ENCODE measurements around the gene CDX1.

The CDX1 gene

GRCh38 chr5:150157168-150157567 is 9.4 kb upstream of the CDX1 start:
- Histone ChIP-seq H3K4me1 (ENCODE audit: control insufficient read depth, insufficient read depth, low read length, unreplicated experiment) (peaks cover 66% of the 10 kb centered on the region), H2AFZ (ENCODE audit: low read length, unreplicated experiment) (no peak overlapping the region), H3K27me3 (ENCODE audit: insufficient read depth, low read length) (no peaks in the 10 kb centered on the region), H3K79me2 (ENCODE audit: control insufficient read depth, insufficient read depth, low read length, unreplicated experiment) (peaks cover 18% of the 10 kb centered on the region), H3K36me3 (ENCODE audit: insufficient read depth, low read length) (no peaks in the 10 kb centered on the region), H3K27ac (ENCODE audit: low read depth, low read length) (no peak overlapping the region), H3K4me3 (ENCODE audit: low read depth, low read length) (no peak overlapping the region)

GRCh38 chr5:150158170-150158949 is 8.2 kb upstream of the CDX1 start:
- Histone ChIP-seq H3K4me1 (ENCODE audit: control insufficient read depth, insufficient read depth, low read length, unreplicated experiment) (peaks cover 58% of the 10 kb centered on the region), H2AFZ (ENCODE audit: low read length, unreplicated experiment) (peak overlapping the region; percentile 19), H3K27me3 (ENCODE audit: insufficient read depth, low read length) (no peaks in the 10 kb centered on the region), H3K27ac (ENCODE audit: low read depth, low read length) (peak overlapping the region; percentile 52), H3K36me3 (ENCODE audit: insufficient read depth, low read length) (no peaks in the 10 kb centered on the region), H3K79me2 (ENCODE audit: control insufficient read depth, insufficient read depth, low read length, unreplicated experiment) (peaks cover 16% of the 10 kb centered on the region), H3K4me3 (ENCODE audit: low read depth, low read length) (peak overlapping the region; percentile 11; the same call in 1 of the 2 replicates)

- H3K4me3 ChIP-seq (ENCODE audit: low read depth, low read length) = no peak overlapping the region
- H3K4me1 ChIP-seq (ENCODE audit: control insufficient read depth, insufficient read depth, low read length, unreplicated experiment) = peaks cover 57% of the 10 kb centered on the region
- H3K27ac ChIP-seq (ENCODE audit: low read depth, low read length) = peak overlapping the region; percentile 52
- H2AFZ ChIP-seq (ENCODE audit: low read length, unreplicated experiment) = no peak overlapping the region
- H3K36me3 ChIP-seq (ENCODE audit: insufficient read depth, low read length) = no peaks in the 10 kb centered on the region
- H3K79me2 ChIP-seq (ENCODE audit: control insufficient read depth, insufficient read depth, low read length, unreplicated experiment) = peaks cover 10% of the 10 kb centered on the region
- H3K27me3 ChIP-seq (ENCODE audit: insufficient read depth, low read length) = no peaks in the 10 kb centered on the region
These were observed 7.5 kb upstream of the CDX1 start for GRCh38 chr5:150159031-150159430.

- peaks cover 62% of the 10 kb centered on the region for H3K4me1 ChIP-seq (ENCODE audit: control insufficient read depth, insufficient read depth, low read length, unreplicated experiment)
- H2AFZ ChIP-seq (ENCODE audit: low read length, unreplicated experiment) = no peak overlapping the region
- H3K79me2 ChIP-seq (ENCODE audit: control insufficient read depth, insufficient read depth, low read length, unreplicated experiment) = peaks cover 3% of the 10 kb centered on the region
- peak overlapping the region; percentile 56 for H3K27ac ChIP-seq (ENCODE audit: low read depth, low read length)
- H3K4me3 ChIP-seq (ENCODE audit: low read depth, low read length) = no peak overlapping the region
- no peaks in the 10 kb centered on the region for H3K27me3 ChIP-seq (ENCODE audit: insufficient read depth, low read length)
- H3K36me3 ChIP-seq (ENCODE audit: insufficient read depth, low read length) = no peaks in the 10 kb centered on the region
These were observed 6.8 kb upstream of the CDX1 start for GRCh38 chr5:150159741-150160179.

GRCh38 chr5:150160448-150161081 is 6.0 kb upstream of the CDX1 start:
- Histone ChIP-seq H2AFZ (ENCODE audit: low read length, unreplicated experiment) (no peak overlapping the region), H3K27ac (ENCODE audit: low read depth, low read length) (peak overlapping the region; percentile 56)

GRCh38 chr5:150161242-150162141 is 5.1 kb upstream of the CDX1 start:
- H3K4me3 ChIP-seq (ENCODE audit: low read depth, low read length) = no peak overlapping the region
- no peaks in the 10 kb centered on the region for H3K79me2 ChIP-seq (ENCODE audit: control insufficient read depth, insufficient read depth, low read length, unreplicated experiment)
- H3K27me3 ChIP-seq (ENCODE audit: insufficient read depth, low read length) = no peaks in the 10 kb centered on the region
- H3K4me1 ChIP-seq (ENCODE audit: control insufficient read depth, insufficient read depth, low read length, unreplicated experiment) = peaks cover 60% of the 10 kb centered on the region
- H3K27ac ChIP-seq (ENCODE audit: low read depth, low read length) = no peak overlapping the region
- H2AFZ ChIP-seq (ENCODE audit: low read length, unreplicated experiment) = no peak overlapping the region
- H3K36me3 ChIP-seq (ENCODE audit: insufficient read depth, low read length) = no peaks in the 10 kb centered on the region

More at GRCh38 chr5:150160448-150161081, 6.0 kb upstream of the CDX1 start:
- peaks cover 64% of the 10 kb centered on the region for H3K4me1 ChIP-seq (ENCODE audit: control insufficient read depth, insufficient read depth, low read length, unreplicated experiment)
- no peaks in the 10 kb centered on the region for H3K79me2 ChIP-seq (ENCODE audit: control insufficient read depth, insufficient read depth, low read length, unreplicated experiment)
- H3K36me3 ChIP-seq (ENCODE audit: insufficient read depth, low read length) = no peaks in the 10 kb centered on the region
- H3K27me3 ChIP-seq (ENCODE audit: insufficient read depth, low read length) = no peaks in the 10 kb centered on the region
- H3K4me3 ChIP-seq (ENCODE audit: low read depth, low read length) = no peak overlapping the region

GRCh38 chr5:150162142-150162513 is 4.5 kb upstream of the CDX1 start:
- H3K27me3 ChIP-seq (ENCODE audit: insufficient read depth, low read length) = no peaks in the 10 kb centered on the region
- H3K36me3 ChIP-seq (ENCODE audit: insufficient read depth, low read length) = no peaks in the 10 kb centered on the region
- H3K4me1 ChIP-seq (ENCODE audit: control insufficient read depth, insufficient read depth, low read length, unreplicated experiment) = peaks cover 60% of the 10 kb centered on the region
- H3K79me2 ChIP-seq (ENCODE audit: control insufficient read depth, insufficient read depth, low read length, unreplicated experiment) = no peaks in the 10 kb centered on the region
- H2AFZ ChIP-seq (ENCODE audit: low read length, unreplicated experiment) = no peak overlapping the region
- H3K4me3 ChIP-seq (ENCODE audit: low read depth, low read length) = no peak overlapping the region
- no peak overlapping the region for H3K27ac ChIP-seq (ENCODE audit: low read depth, low read length)

GRCh38 chr5:150163035-150163434 is 3.5 kb upstream of the CDX1 start:
- no peak overlapping the region for H2AFZ ChIP-seq (ENCODE audit: low read length, unreplicated experiment)
- H3K4me1 ChIP-seq (ENCODE audit: control insufficient read depth, insufficient read depth, low read length, unreplicated experiment) = peaks cover 51% of the 10 kb centered on the region

GRCh38 chr5:150163547-150164059 is 3.0 kb upstream of the CDX1 start:
- Histone ChIP-seq H3K4me1 (ENCODE audit: control insufficient read depth, insufficient read depth, low read length, unreplicated experiment) (peaks cover 45% of the 10 kb centered on the region), H3K4me3 (ENCODE audit: low read depth, low read length) (no peak overlapping the region), H3K36me3 (ENCODE audit: insufficient read depth, low read length) (no peaks in the 10 kb centered on the region), H2AFZ (ENCODE audit: low read length, unreplicated experiment) (peak overlapping the region; percentile 71), H3K27ac (ENCODE audit: low read depth, low read length) (no peak overlapping the region), H3K27me3 (ENCODE audit: insufficient read depth, low read length) (no peaks in the 10 kb centered on the region), H3K79me2 (ENCODE audit: control insufficient read depth, insufficient read depth, low read length, unreplicated experiment) (no peaks in the 10 kb centered on the region)

More at GRCh38 chr5:150163035-150163434, 3.5 kb upstream of the CDX1 start:
- no peaks in the 10 kb centered on the region for H3K79me2 ChIP-seq (ENCODE audit: control insufficient read depth, insufficient read depth, low read length, unreplicated experiment)
- H3K4me3 ChIP-seq (ENCODE audit: low read depth, low read length) = no peak overlapping the region
- no peaks in the 10 kb centered on the region for H3K27me3 ChIP-seq (ENCODE audit: insufficient read depth, low read length)
- no peaks in the 10 kb centered on the region for H3K36me3 ChIP-seq (ENCODE audit: insufficient read depth, low read length)
- no peak overlapping the region for H3K27ac ChIP-seq (ENCODE audit: low read depth, low read length)

- Histone ChIP-seq H3K79me2 (ENCODE audit: control insufficient read depth, insufficient read depth, low read length, unreplicated experiment) (no peaks in the 10 kb centered on the region), H3K4me1 (ENCODE audit: control insufficient read depth, insufficient read depth, low read length, unreplicated experiment) (peaks cover 39% of the 10 kb centered on the region), H2AFZ (ENCODE audit: low read length, unreplicated experiment) (peak overlapping the region; percentile 16), H3K36me3 (ENCODE audit: insufficient read depth, low read length) (no peaks in the 10 kb centered on the region), H3K4me3 (ENCODE audit: low read depth, low read length) (no peak overlapping the region), H3K27ac (ENCODE audit: low read depth, low read length) (no peak overlapping the region), H3K27me3 (ENCODE audit: insufficient read depth, low read length) (no peaks in the 10 kb centered on the region)
These were observed 2.2 kb upstream of the CDX1 start for GRCh38 chr5:150164211-150164980.
